Measurements from ENCODE around the gene TASOR2.

DNA sequence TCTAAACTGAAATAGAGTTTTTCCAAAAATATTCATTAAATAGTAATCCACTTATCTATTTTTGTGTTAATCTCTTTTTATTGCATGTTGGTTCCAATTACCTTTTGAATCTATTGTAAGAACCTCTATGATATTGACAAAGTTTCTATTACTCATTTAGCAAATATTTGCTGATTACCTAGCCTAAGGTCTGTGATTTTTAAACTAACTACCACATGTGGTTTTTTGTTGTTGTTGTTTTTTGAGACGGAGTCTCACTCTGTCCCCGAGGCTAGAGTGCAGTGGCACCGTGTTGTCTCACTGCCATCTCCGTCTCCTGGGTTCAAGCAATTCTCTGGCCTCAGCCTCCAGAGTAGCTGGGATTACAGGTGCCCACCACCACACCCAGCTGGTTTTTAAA, 16.2 kb upstream of the TASOR2 start:
- TF ChIP-seq, protein P1, sequence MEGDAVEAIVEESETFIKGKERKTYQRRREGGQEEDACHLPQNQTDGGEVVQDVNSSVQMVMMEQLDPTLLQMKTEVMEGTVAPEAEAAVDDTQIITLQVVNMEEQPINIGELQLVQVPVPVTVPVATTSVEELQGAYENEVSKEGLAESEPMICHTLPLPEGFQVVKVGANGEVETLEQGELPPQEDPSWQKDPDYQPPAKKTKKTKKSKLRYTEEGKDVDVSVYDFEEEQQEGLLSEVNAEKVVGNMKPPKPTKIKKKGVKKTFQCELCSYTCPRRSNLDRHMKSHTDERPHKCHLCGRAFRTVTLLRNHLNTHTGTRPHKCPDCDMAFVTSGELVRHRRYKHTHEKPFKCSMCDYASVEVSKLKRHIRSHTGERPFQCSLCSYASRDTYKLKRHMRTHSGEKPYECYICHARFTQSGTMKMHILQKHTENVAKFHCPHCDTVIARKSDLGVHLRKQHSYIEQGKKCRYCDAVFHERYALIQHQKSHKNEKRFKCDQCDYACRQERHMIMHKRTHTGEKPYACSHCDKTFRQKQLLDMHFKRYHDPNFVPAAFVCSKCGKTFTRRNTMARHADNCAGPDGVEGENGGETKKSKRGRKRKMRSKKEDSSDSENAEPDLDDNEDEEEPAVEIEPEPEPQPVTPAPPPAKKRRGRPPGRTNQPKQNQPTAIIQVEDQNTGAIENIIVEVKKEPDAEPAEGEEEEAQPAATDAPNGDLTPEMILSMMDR (IDR thresholded peaks at IDR 0.05; ENCODE audit: low read depth, low read length): no peak
- TF ChIP-seq EZH2phosphoT487 (IDR thresholded peaks at IDR 0.05; ENCODE audit: low read depth): no peak
